Heart right ventricle (tissue), 16 donors: Measurements from ENCODE around the gene HOXC13. TPM values are rescaled to one million over a fixed set of nuclear protein-coding genes. Genes with fewer than 3 reads are reported as not detected.
A peak's percentile ranks its signal among the peaks of the same experiment; 100 is the strongest.

Experiments used
- ATAC-seq, 8 donors: fragments of 200-7000 bp; cut with Tn5 transposase; one replicate each; pipeline ENCODE4 v1.9.1; 2020; ENCODE audit warnings: mild to moderate bottlenecking in 8 of 8, moderate library complexity in 8 of 8, moderate number of reproducible peaks in 1 of 8
- DNase-seq, 2 donors: peaks; one replicate each; pipeline ENCODE4 v3.0.0-alpha.2; 2020
- H3K27ac ChIP-seq, 10 donors: fragments of 200-600 bp; sonication (generic) in 2 of 10; one replicate each; pipeline versions ENCODE4 v1.5.0 to v1.8.0; 2020 to 2022; ENCODE audit warnings: mild to moderate bottlenecking in 3 of 10
- H3K27me3 ChIP-seq, 7 donors: fragments of 200-600 bp; one replicate each; pipeline ENCODE4 v1.8.0; 2021 to 2022; ENCODE audit warnings: mild to moderate bottlenecking in 2 of 7
- H3K36me3 ChIP-seq, 9 donors: fragments of 200-600 bp; sonication (generic) in 1 of 9; one replicate each; pipeline versions ENCODE4 v1.5.0 to v1.8.0; 2020 to 2022; ENCODE audit warnings: mild to moderate bottlenecking in 2 of 9
- H3K4me1 ChIP-seq, 9 donors: fragments of 200-600 bp; sonication (generic) in 1 of 9; one replicate each; pipeline versions ENCODE4 v1.5.0 to v1.8.0; 2020 to 2022; ENCODE audit warnings: mild to moderate bottlenecking in 4 of 9
- H3K4me3 ChIP-seq, 10 donors: fragments of 200-600 bp; sonication (generic) in 2 of 10; one replicate each; pipeline versions ENCODE4 v1.5.0 to v1.8.0; 2020 to 2022; ENCODE audit warnings: mild to moderate bottlenecking in 7 of 10, moderate library complexity in 2 of 10
- H3K9me3 ChIP-seq, 11 donors: fragments of 200-600 bp in 10 of 11; sonication (generic) in 2 of 11; one replicate each; pipeline versions ENCODE4 v1.5.0 to v1.8.0; 2013 to 2022; ENCODE audit warnings: mild to moderate bottlenecking in 2 of 11, control low read depth in 1 of 11, moderate library complexity in 1 of 11
- CTCF ChIP-seq, 9 donors: fragments of 200-600 bp; sonication (generic) in 2 of 9; IDR thresholded peaks; one replicate each; pipeline versions ENCODE4 v1.5.0 to v1.8.0; 2021 to 2022; ENCODE audit warnings: antibody characterized with exemption in 9 of 9, mild to moderate bottlenecking in 5 of 9, moderate library complexity in 1 of 9
- WGBS, 2 donors: extraction: QIAGEN DNeasy Blood & Tissue Kit; methylation state at CpG; one replicate each; pipeline ENCODE4 v1.1.7; 2013; ENCODE audit warnings: inconsistent platforms in 1 of 2; 5-methylcytosine and 5-hydroxymethylcytosine counted together
- intact Hi-C, 10 donors: fragments of 100-400 bp; cut with DNase I; formaldehyde crosslinking; loops; one replicate each; pipeline versions ENCODE4 v1.11.1 to v1.14.2; 2022
- polyA plus RNA-seq, 2 donors: library from polyadenylated mRNA; stranded (reverse); fragments of 200-250 nt; gene quantifications; one replicate each; pipeline ENCODE4 v1.2.3, GENCODE V29; 2013
- total RNA-seq, 10 donors: library from RNA; stranded (reverse); fragmentation: NEBNext Ultra II Directional in 3 of 10; extraction: Animal tissue kit (Norgen Biotek cat#: 25700) in 3 of 10; gene quantifications; one replicate each; pipeline versions ENCODE4 v1.2.1 to v1.2.4, GENCODE V29; 2021 to 2023
- donor health status: Arrhythmogenic right ventricular cardiomyopathy.
- donor health status: ischemic (EF 13 %, LVEDD 7.1; RV severe dilation, severe dysfunction).
- donor health status: healthy with polysubstance abuse.
- donor health status: DM: no; HTN: yes; CAD: no.
- donor health status: DM: no; HTN: no; CAD: no.
- donor health status: ischemic (EF 25% LVEDD 6.9; RV normal size, moderate dysfunction).
- donor health status: ischemic (EF 25% LVEDD 5.7; RV mildly dilated, moderate dysfunction).
- donor health status: healthy.
- donor health status: DM: yes; HTN: yes; CAD: no.
- donor health status: Ischemic cardiomyopathy.
- donor health status: ischemic (EF 35%, LVEDD 5.7; RV mildly dilated, moderate dysfunction).
- donor health status: nonischemic (EF 11% LVEDD 7.7; RV severe dilation, severe dysfunction).
- donor health status: DM: yes; HTN: yes; CAD: no.
- donor health status: PGD.
- donor health status: ischemic (EF 29% LVEDD 5.4; RV normal size, mild dysfunction).
- donor health status: nonischemic (EF 23%, LVEDD 6.1; RV moderate dilation, normal function).

HOXC13 gene
- total and polyA plus RNA-seq, 12 donors = not detected

- intact Hi-C loops = no loop called here
- no peak for TF ChIP-seq CTCF (IDR thresholded peaks at IDR 0.05)
- Histone ChIP-seq H3K9me3 (no peaks in the 10 kb centered on the region), H3K4me1 (peaks cover 0 to 23% (median 10%) of the 10 kb centered on the region in 9 donors), H3K27me3 (peaks cover 79 to 100% (median 100%) of the 10 kb centered on the region in 7 donors), H3K27ac (no peak overlapping the region), H3K4me3 (no peak overlapping the region), H3K36me3 (no peaks in the 10 kb centered on the region)
- DNase-seq (no peak), ATAC-seq (no peak)
- 2 to 11% methylated on average over 10 of the region's 10 CpGs for WGBS, 2 donors
Observed at GRCh38 chr12:53955776-53956250, 17.2 kb downstream of the HOXC13 start.

- intact Hi-C loops = no loop called here
- Histone ChIP-seq H3K4me1 (peaks cover 0 to 24% (median 7%) of the 10 kb centered on the region in 9 donors), H3K4me3 (no peak overlapping the region), H3K27me3 (peaks cover 79 to 100% (median 100%) of the 10 kb centered on the region in 7 donors), H3K27ac (no peak overlapping the region), H3K9me3 (no peaks in the 10 kb centered on the region), H3K36me3 (no peaks in the 10 kb centered on the region)
- no peak for TF ChIP-seq CTCF (IDR thresholded peaks at IDR 0.05)
- DNase-seq (no peak), ATAC-seq (no peak)
- 6 to 7% methylated on average over 25 of the region's 25 CpGs for WGBS, 2 donors
Observed at GRCh38 chr12:53956251-53956887, 17.7 kb downstream of the HOXC13 start.

DNA sequence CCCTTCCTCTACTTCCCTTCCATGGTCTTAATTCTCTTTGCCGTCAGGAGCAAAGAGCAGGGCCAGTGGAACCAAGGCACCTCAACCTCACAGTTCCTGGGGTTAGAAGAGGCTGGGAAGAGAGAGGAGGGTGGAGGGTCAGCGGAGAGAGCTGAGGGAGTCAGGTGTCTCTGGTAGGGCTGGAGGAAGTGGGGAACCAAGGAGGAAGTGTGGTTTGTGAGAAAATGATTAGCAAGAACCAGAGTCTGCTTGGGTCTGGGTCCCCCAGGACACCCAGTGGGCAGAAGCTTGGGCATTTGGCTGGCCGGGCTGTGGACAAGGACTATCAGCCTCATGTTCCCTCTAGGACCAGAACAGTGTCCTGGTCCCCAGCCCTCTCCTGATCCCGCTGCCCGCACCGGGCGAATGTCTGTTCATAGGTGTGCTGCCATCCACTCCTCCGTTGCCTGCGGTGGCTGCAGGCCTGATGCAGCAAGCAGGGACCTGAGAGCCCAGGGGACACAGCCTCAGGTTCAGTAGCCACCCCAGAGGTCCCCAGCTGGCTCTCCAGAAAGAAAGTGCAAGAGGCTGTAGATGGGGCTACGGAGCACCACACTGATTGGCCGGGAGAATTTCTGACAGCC, 18.4 kb downstream of the HOXC13 start:
- no peaks in the 10 kb centered on the region for H3K36me3 ChIP-seq
- H3K4me1 ChIP-seq = peaks cover 0 to 18% (median 2%) of the 10 kb centered on the region in 9 donors
- 9 to 12% methylated on average over 11 of the region's 11 CpGs for WGBS, 2 donors
- no peak overlapping the region for H3K27ac ChIP-seq
- no peak for DNase-seq
- intact Hi-C loops = no loop called here
- H3K27me3 ChIP-seq = peaks cover 78 to 100% (median 100%) of the 10 kb centered on the region in 7 donors
- no peak for TF ChIP-seq CTCF (IDR thresholded peaks at IDR 0.05)
- no peak overlapping the region for H3K4me3 ChIP-seq
- no peaks in the 10 kb centered on the region for H3K9me3 ChIP-seq
- peak in 1 of 8 donors; percentile 40 for ATAC-seq

DNA sequence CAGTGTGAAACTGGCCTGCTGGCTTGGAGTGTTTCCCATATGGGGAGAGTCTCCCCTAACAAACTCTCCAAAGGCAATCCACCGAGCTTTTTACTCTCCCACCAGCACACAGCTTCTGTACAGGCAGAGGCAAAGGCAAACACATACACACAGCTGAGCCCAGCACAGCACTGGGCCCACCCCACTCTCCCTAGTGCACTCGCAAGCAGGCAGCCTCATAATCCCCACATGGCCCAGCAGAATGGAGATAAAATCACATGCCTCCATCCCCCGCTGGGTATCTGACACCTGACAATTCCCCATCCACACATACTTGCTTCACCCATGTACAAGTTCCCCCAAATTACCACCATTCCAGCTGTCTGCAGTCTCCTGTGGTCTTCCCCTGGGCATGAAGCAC, 19.5 kb downstream of the HOXC13 start:
- Histone ChIP-seq H3K9me3 (no peaks in the 10 kb centered on the region), H3K4me1 (peaks cover 0 to 12% (median 0%) of the 10 kb centered on the region in 9 donors), H3K36me3 (no peaks in the 10 kb centered on the region), H3K4me3 (no peak overlapping the region), H3K27ac (no peak overlapping the region), H3K27me3 (peaks cover 73 to 100% (median 100%) of the 10 kb centered on the region in 7 donors)
- WGBS, 2 donors = 9 to 12% methylated on average over 3 of the region's 3 CpGs
- DNase-seq (no peak), ATAC-seq (no peak)
- TF ChIP-seq CTCF (IDR thresholded peaks at IDR 0.05) = no peak
- intact Hi-C loops = no loop called here
